Stimulated activated naive CD8-positive, alpha-beta T cell treated with anti-CD3 and anti-CD28 coated beads, Interleukin-15, Interleukin-2, amounts not matched to agents 100 ng/mL and 50 ng/mL, for 24 hours (primary cell): ENCODE measurements around the gene EFNA4.

ENCODE experiments used
- H3K27ac Mint-ChIP-seq: one replicate; pipeline ENCODE4 v1.8.0; 2021; ENCODE audit warnings: mild to moderate bottlenecking, mixed read lengths
- H3K27me3 Mint-ChIP-seq: one replicate; pipeline ENCODE4 v1.8.0; 2021; ENCODE audit warnings: mixed read lengths
- H3K36me3 Mint-ChIP-seq: one replicate; pipeline ENCODE4 v1.8.0; 2021; ENCODE audit warnings: low read depth, mixed read lengths
- H3K4me1 Mint-ChIP-seq: one replicate; pipeline ENCODE4 v1.8.0; 2021; ENCODE audit warnings: low read depth, mixed read lengths
- H3K4me3 Mint-ChIP-seq: one replicate; pipeline ENCODE4 v1.8.0; 2021; ENCODE audit warnings: mild to moderate bottlenecking, mixed read lengths
- H3K9me3 Mint-ChIP-seq: one replicate; pipeline ENCODE4 v1.8.0; 2021; ENCODE audit warnings: mixed read lengths

The EFNA4 gene

GRCh38 chr1:155063550-155064110, at the start of gene EFNA4:
EFNA4 (plus strand) TSS chr1:155063740; CDS start chr1:155063824, 84 bp downstream.
- H3K4me1 Mint-ChIP-seq = peaks cover 30% of the 10 kb centered on the region
- H3K36me3 Mint-ChIP-seq = peaks cover 7% of the 10 kb centered on the region
- H3K27me3 Mint-ChIP-seq = no peaks in the 10 kb centered on the region
- no peaks in the 10 kb centered on the region for H3K9me3 Mint-ChIP-seq
- peak within 1 kb of the TSS; percentile 79 for H3K4me3 Mint-ChIP-seq
- peak within 1 kb of the TSS; percentile 32 for H3K27ac Mint-ChIP-seq

- no peak overlapping the region for H3K4me3 Mint-ChIP-seq
- H3K27ac Mint-ChIP-seq = no peak overlapping the region
- no peaks in the 10 kb centered on the region for H3K27me3 Mint-ChIP-seq
- peaks cover 7% of the 10 kb centered on the region for H3K36me3 Mint-ChIP-seq
- H3K4me1 Mint-ChIP-seq = peaks cover 75% of the 10 kb centered on the region
- H3K9me3 Mint-ChIP-seq = no peaks in the 10 kb centered on the region
Measured at GRCh38 chr1:155014709-155015508, 48.6 kb upstream of the EFNA4 start.

GRCh38 chr1:155015527-155016230, 47.9 kb upstream of the EFNA4 start:
- Mint-ChIP-seq H3K27me3 (no peaks in the 10 kb centered on the region), H3K36me3 (peaks cover 7% of the 10 kb centered on the region), H3K9me3 (no peaks in the 10 kb centered on the region), H3K4me1 (peaks cover 70% of the 10 kb centered on the region), H3K4me3 (no peak overlapping the region), H3K27ac (peak overlapping the region; percentile 67)

- no peaks in the 10 kb centered on the region for H3K27me3 Mint-ChIP-seq
- H3K36me3 Mint-ChIP-seq = peaks cover 7% of the 10 kb centered on the region
- peaks cover 63% of the 10 kb centered on the region for H3K4me1 Mint-ChIP-seq
- peak overlapping the region; percentile 67 for H3K27ac Mint-ChIP-seq
- H3K4me3 Mint-ChIP-seq = peak overlapping the region; percentile 17
- H3K9me3 Mint-ChIP-seq = no peaks in the 10 kb centered on the region
Measured at GRCh38 chr1:155016231-155016831, 47.2 kb upstream of the EFNA4 start.

GRCh38 chr1:155017041-155017945, 46.2 kb upstream of the EFNA4 start:
- H3K9me3 Mint-ChIP-seq = no peaks in the 10 kb centered on the region
- H3K36me3 Mint-ChIP-seq = peaks cover 7% of the 10 kb centered on the region
- H3K27me3 Mint-ChIP-seq = no peaks in the 10 kb centered on the region
- peak overlapping the region; percentile 28 for H3K27ac Mint-ChIP-seq
- H3K4me1 Mint-ChIP-seq = peaks cover 57% of the 10 kb centered on the region
- H3K4me3 Mint-ChIP-seq = peak overlapping the region; percentile 69

- Mint-ChIP-seq H3K27ac (peak overlapping the region; percentile 28), H3K4me1 (peaks cover 50% of the 10 kb centered on the region)
Measured at GRCh38 chr1:155017946-155018316, 45.6 kb upstream of the EFNA4 start.

GRCh38 chr1:155018617-155019348, 44.8 kb upstream of the EFNA4 start:
- Mint-ChIP-seq H3K4me1 (peaks cover 42% of the 10 kb centered on the region), H3K27ac (no peak overlapping the region), H3K36me3 (peaks cover 7% of the 10 kb centered on the region), H3K27me3 (no peaks in the 10 kb centered on the region), H3K4me3 (no peak overlapping the region), H3K9me3 (no peaks in the 10 kb centered on the region)

More at GRCh38 chr1:155017946-155018316, 45.6 kb upstream of the EFNA4 start:
- Mint-ChIP-seq H3K27me3 (no peaks in the 10 kb centered on the region), H3K9me3 (no peaks in the 10 kb centered on the region), H3K36me3 (peaks cover 7% of the 10 kb centered on the region), H3K4me3 (peak overlapping the region; percentile 69)

- Mint-ChIP-seq H3K27me3 (no peaks in the 10 kb centered on the region), H3K9me3 (no peaks in the 10 kb centered on the region), H3K4me3 (no peak overlapping the region), H3K4me1 (peaks cover 34% of the 10 kb centered on the region), H3K27ac (peak overlapping the region; percentile 70), H3K36me3 (peaks cover 7% of the 10 kb centered on the region)
Measured at GRCh38 chr1:155019377-155020245, 43.9 kb upstream of the EFNA4 start.

- Mint-ChIP-seq H3K4me1 (peaks cover 16% of the 10 kb centered on the region), H3K27me3 (no peaks in the 10 kb centered on the region), H3K36me3 (no peaks in the 10 kb centered on the region), H3K27ac (no peak overlapping the region), H3K9me3 (no peaks in the 10 kb centered on the region), H3K4me3 (no peak overlapping the region)
Measured at GRCh38 chr1:155022136-155022926, 41.2 kb upstream of the EFNA4 start.

- no peaks in the 10 kb centered on the region for H3K27me3 Mint-ChIP-seq
- no peaks in the 10 kb centered on the region for H3K36me3 Mint-ChIP-seq
- no peaks in the 10 kb centered on the region for H3K9me3 Mint-ChIP-seq
- H3K4me1 Mint-ChIP-seq = peaks cover 11% of the 10 kb centered on the region
- no peak overlapping the region for H3K4me3 Mint-ChIP-seq
- no peak overlapping the region for H3K27ac Mint-ChIP-seq
Measured at GRCh38 chr1:155022927-155023236, 40.7 kb upstream of the EFNA4 start.

GRCh38 chr1:155023627-155024026, 39.9 kb upstream of the EFNA4 start:
- Mint-ChIP-seq H3K36me3 (no peaks in the 10 kb centered on the region), H3K27ac (no peak overlapping the region), H3K4me3 (no peak overlapping the region), H3K27me3 (no peaks in the 10 kb centered on the region), H3K9me3 (no peaks in the 10 kb centered on the region), H3K4me1 (peaks cover 9% of the 10 kb centered on the region)

- Mint-ChIP-seq H3K4me1 (peaks cover 9% of the 10 kb centered on the region), H3K9me3 (no peaks in the 10 kb centered on the region), H3K27me3 (no peaks in the 10 kb centered on the region), H3K27ac (no peak overlapping the region), H3K4me3 (no peak overlapping the region), H3K36me3 (no peaks in the 10 kb centered on the region)
Measured at GRCh38 chr1:155024315-155024714, 39.2 kb upstream of the EFNA4 start.
